GM10248 (cell line): Measurements from ENCODE around the gene SP7.
"Not testable (repeated sequence)": the region's sequence is repeated elsewhere in the genome, so short reads cannot be mapped to it uniquely, and the experiment has no call there.

Experiments
- CTCF ChIA-PET: fragments of 300-600 bp; sonication (Branson Sonifier 250); formaldehyde crosslinking; extraction: SDS; loops from one replicate; lab custom pipeline; 2021; ENCODE audit warnings: antibody characterized with exemption; lab: Yijun Ruan, JAX
- POLR2A ChIA-PET: fragments of 350-650 bp; sonication (Branson Sonifier 250); formaldehyde crosslinking; extraction: SDS; loops from one replicate; lab custom pipeline; 2020; ENCODE audit warnings: antibody characterized with exemption; lab: Yijun Ruan, JAX
- DNase-seq: peaks from one replicate; pipeline ENCODE4 v3.0.0; 2012; ENCODE audit errors: extremely low spot score
- CTCF ChIP-seq: IDR thresholded peaks from 2 replicates; pipeline ENCODE4 v1.5.1; 2012; ENCODE audit warnings: mild to moderate bottlenecking, low read depth; ENCODE audit errors: extremely low read depth, missing control alignments, control extremely low read depth

Gene SP7

DNA sequence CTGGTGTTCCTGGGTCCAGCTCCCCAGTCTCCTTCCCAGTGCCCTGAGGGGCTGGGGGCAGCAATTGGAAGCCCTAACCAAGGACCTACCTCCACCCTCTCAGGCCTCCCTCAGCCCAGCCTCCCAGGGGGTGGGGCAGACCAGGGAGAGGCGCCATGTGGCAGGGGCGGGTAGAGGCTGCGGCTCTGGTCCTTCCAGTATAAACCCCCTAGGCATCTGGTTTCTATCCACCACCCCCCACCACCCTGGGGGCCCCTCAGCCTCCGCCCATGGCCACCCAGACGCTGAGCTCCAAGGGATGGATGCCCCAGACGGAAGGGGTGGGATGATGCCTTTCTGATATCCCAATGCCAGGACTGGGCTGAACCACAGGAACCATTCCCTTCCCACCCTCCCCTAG, 2.8 kb upstream of the SP7 start:
- CTCF ChIA-PET = interaction anchor here (1.3 kb wide), 1 partner anchor 18 kb away, joined by 4 read pairs; no protein-coding TSS in a partner anchor
- TF ChIP-seq CTCF = no peak
- POLR2A ChIA-PET = no interaction called here
- no peak for DNase-seq

DNA sequence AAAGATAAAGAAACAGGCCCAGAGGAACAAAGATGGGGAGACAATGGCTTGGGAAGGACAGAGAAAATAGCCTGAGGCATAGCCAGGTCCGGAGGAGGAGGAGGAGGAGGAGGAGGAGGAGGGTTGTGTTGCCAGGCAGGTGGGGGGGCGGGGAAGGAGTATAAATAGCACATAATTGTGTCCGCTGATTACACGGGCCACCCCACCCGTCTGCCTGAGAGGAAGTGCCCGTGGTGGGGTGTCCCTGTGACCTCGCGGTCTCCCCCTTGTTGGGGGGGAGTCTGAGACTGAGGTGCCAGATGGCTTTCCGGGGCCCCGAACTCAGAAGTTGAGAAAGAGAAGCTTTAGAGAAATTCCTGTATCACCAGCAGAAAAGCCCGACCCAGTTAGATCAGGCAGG, 1.9 kb upstream of the SP7 start:
- ChIA-PET CTCF (no interaction called here), POLR2A (no interaction called here)
- no peak for DNase-seq
- TF ChIP-seq CTCF = no peak

GRCh38 chr12:53334822-53335221, 1.3 kb downstream of the SP7 start:
- CTCF ChIA-PET = interaction anchor here (0.8 to 7.5 kb wide), 5 partner anchors 10 to 121 kb away, joined by 3 to 74 read pairs (median 12); partner anchors contain the start of gene AAAS
- POLR2A ChIA-PET = no interaction called here
- no peak for TF ChIP-seq CTCF
- no peak for DNase-seq

DNA sequence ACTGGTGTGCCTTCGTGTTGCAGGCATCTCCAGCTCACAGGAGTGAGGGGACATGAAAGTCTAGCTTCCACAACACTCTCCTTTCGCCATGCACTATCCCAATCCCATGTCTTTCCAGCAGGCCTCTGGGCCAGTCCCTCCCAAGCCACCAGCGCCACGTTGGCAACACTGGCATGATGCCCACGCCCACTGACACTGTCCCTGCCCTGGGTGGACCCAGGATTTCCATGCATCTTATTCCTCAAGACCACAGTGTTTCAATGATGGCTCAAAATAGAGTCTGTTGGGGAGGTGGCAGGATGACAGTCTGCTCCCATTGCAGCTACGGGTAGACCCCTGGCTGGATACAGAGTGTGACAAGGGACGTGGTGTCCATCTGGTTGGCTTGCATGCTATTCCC, 2.3 kb downstream of the SP7 start:
- POLR2A ChIA-PET = no interaction called here
- CTCF ChIA-PET = interaction anchor here (1.0 to 17.1 kb wide), 4 partner anchors 11 to 174 kb away, joined by 3 to 442 read pairs (median 39); partner anchors contain the start of gene AAAS
- no peak for TF ChIP-seq CTCF
- no peak for DNase-seq

DNA sequence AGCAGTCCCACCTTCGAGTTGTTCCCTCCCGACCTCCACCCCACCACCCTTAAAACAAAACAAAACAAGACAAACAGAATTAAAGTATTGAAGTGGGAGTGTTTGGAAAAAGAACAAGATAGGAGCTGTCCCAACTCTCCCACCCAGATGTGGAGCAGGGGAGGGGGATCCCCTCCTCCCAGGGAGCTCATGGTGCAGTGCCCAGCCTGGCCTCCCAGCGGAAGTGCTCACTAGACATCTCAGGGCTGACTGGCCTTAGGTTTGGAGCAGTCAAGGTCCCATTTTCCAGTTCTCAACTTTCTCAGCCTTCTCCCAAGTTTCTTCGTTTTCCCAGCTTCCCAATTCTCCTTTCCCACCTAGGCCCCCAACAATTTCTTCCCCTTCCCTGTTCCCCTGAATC, 2.9 kb downstream of the SP7 start:
- no peak for DNase-seq
- ChIA-PET POLR2A (no interaction called here), CTCF (interaction anchor here (1.0 to 17.1 kb wide), 4 partner anchors 10 to 175 kb away, joined by 3 to 442 read pairs (median 39); partner anchors contain the start of gene AAAS)
- TF ChIP-seq CTCF = no peak

GRCh38 chr12:53332744-53333143, 3.4 kb downstream of the SP7 start:
- POLR2A ChIA-PET = no interaction called here
- CTCF ChIA-PET = interaction anchor here (1.0 to 17.1 kb wide), 4 partner anchors 10 to 175 kb away, joined by 3 to 442 read pairs (median 38); partner anchors contain the start of genes AAAS and NPFF
- TF ChIP-seq CTCF = no peak
- DNase-seq = no peak

DNA sequence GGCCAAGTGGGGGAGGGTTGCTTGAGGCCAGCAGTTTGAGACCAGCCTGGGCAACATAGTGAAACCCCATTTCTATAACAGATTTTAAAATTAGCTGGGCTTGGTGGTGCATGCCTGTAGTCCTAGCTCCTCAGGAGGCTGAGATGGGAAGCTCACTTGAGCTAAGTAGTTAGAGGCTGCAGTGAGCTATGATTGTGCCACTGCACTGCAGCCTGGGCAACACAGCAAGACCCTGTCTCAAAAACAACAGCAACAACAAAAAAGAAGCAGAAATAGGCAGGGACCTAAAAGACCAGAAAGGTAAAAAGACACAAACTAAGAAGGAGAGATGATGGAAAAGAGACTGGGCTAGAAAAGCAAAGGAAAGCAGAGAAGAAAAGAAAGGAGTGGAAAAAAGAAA, 3.8 kb downstream of the SP7 start:
- DNase-seq, POLR2A ChIA-PET: not testable (repeated sequence)
- CTCF ChIA-PET = interaction anchor here (1.0 to 17.1 kb wide), 4 partner anchors 9 to 233 kb away, joined by 3 to 442 read pairs (median 38); partner anchors contain the start of genes AAAS and NPFF
